OCI-LY3 (cell line): Measurements from ENCODE around the gene FXYD7.

Source experiments
- H2AFZ ChIP-seq: fragments of 200-600, 300-600 bp; shearing (Covaris generic); 2 replicates; pipeline ENCODE4 v1.6.0; 2014; ENCODE audit warnings: antibody characterized with exemption, low read depth, low read length
- H3K27ac ChIP-seq: fragments of 200-600, 300-600 bp; sonication (generic); 2 replicates; pipeline ENCODE4 v1.5.1; 2014; ENCODE audit warnings: mild to moderate bottlenecking, low read length, moderate library complexity, mixed read lengths
- H3K27me3 ChIP-seq: fragments of 200-600, 300-600 bp; sonication (generic); 2 replicates; pipeline ENCODE4 v1.6.1; 2014; ENCODE audit warnings: low read depth, low read length, mixed read lengths
- H3K36me3 ChIP-seq: fragments of 200-600, 300-600 bp; sonication (generic); replicated peaks from 2 replicates; pipeline ENCODE3; 2014; ENCODE audit warnings: low read depth, low read length, mixed read lengths
- H3K4me1 ChIP-seq: fragments of 300-600, 200-600 bp; sonication (generic); 2 replicates; pipeline ENCODE4 v1.6.1; 2014; ENCODE audit warnings: low read length, mixed read lengths
- H3K4me2 ChIP-seq: fragments of 200-600, 300-600 bp; sonication (generic); 2 replicates; pipeline ENCODE4 v1.6.1; 2014; ENCODE audit warnings: low read length, mixed read lengths
- H3K4me3 ChIP-seq: fragments of 300-600, 200-600 bp; sonication (generic); 2 replicates; pipeline ENCODE4 v1.5.1; 2014; ENCODE audit warnings: antibody characterized with exemption, mild to moderate bottlenecking, low read length, moderate library complexity
- H3K79me2 ChIP-seq: fragments of 300-600, 200-600 bp; shearing (Covaris generic); 2 replicates; pipeline ENCODE4 v1.6.1; 2014; ENCODE audit warnings: mild to moderate bottlenecking, low read length, mixed read lengths
- H3K9ac ChIP-seq: fragments of 300-600, 200-600 bp; shearing (Covaris generic); 2 replicates; pipeline ENCODE4 v1.6.0; 2014; ENCODE audit warnings: mild to moderate bottlenecking, low read length, moderate library complexity
- H3K9me3 ChIP-seq: fragments of 200-600, 300-600 bp; shearing (Covaris generic); 2 replicates; pipeline ENCODE4 v1.6.1; 2014; ENCODE audit warnings: low read length, mixed read lengths; ENCODE audit not compliant: insufficient read depth
- H4K20me1 ChIP-seq: fragments of 200-600, 300-600 bp; sonication (generic); 2 replicates; pipeline ENCODE4 v1.6.1; 2016; ENCODE audit warnings: low read length, mixed read lengths; ENCODE audit not compliant: insufficient read depth
- EZH2phosphoT487 ChIP-seq: fragments of 200-600 bp; shearing (Covaris generic); IDR thresholded peaks from 2 replicates; pipeline ENCODE4 v1.6.1; 2018; ENCODE audit warnings: antibody characterized with exemption, mixed run types, low read depth
- TF ChIP-seq, protein P1 (sequence below): fragments of 200-600, 300-600 bp; sonication (generic); IDR thresholded peaks from 2 replicates; pipeline ENCODE4 v1.5.1; 2014; ENCODE audit warnings: antibody characterized with exemption, low read length, low read depth

Gene FXYD7

DNA sequence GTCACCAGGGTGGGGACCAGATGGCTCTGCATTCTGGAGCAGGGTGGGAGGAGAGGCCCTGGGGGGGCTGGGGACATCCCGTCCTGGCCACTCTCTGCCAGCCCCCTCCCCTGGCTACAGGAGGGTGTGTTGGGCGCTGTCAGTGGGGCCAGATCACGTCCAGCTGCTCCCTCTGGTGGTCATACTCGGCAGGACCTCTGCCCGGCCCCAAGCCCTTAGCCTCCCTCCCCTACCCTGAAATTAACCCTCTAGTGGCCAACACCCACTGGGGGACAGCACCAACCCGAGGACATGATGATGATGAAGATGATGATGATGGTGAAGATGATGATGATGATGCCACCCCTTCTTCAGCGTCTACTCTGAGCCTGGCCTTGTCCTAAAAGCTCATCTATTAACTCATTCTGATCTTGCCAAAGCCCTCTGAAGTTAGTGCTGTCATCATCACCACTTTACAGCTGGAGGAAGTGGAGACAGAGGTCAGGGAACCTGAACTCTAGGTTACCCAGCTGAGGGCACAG lies 7.6 kb upstream of the FXYD7 start:
- H3K4me2 ChIP-seq = no peak overlapping the region
- H3K4me1 ChIP-seq = no peaks in the 10 kb centered on the region

DNA sequence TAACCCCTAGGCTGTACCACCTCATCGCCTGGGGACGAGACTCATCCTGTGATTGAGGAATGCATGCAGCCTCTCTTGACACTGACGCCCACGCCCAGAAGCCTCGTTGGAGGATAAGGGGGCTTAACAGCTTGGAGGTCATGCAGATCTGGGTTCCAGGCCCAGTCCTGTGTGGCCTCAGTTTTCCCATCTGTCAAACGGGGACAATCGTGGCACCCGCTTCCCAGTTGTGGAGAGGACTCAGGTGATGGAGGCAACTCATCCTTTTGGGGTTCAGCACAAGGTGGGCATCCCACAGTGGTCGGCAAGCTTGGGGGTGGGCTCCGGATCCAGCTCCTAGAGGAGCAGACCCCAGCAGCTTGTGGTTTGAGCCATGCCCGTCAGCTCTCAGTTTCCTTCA lies 6.8 kb upstream of the FXYD7 start:
- Histone ChIP-seq H3K27ac (no peak overlapping the region), H3K27me3 (peaks cover 29% of the 10 kb centered on the region), H3K9ac (no peak overlapping the region), H3K4me1 (no peaks in the 10 kb centered on the region), H3K4me3 (no peak overlapping the region), H3K79me2 (no peaks in the 10 kb centered on the region), H3K36me3 (no peaks in the 10 kb centered on the region), H3K9me3 (no peaks in the 10 kb centered on the region), H2AFZ (no peak overlapping the region), H4K20me1 (no peaks in the 10 kb centered on the region), H3K4me2 (no peak overlapping the region)
- TF ChIP-seq EZH2phosphoT487 = no peak
- TF ChIP-seq, protein P1, sequence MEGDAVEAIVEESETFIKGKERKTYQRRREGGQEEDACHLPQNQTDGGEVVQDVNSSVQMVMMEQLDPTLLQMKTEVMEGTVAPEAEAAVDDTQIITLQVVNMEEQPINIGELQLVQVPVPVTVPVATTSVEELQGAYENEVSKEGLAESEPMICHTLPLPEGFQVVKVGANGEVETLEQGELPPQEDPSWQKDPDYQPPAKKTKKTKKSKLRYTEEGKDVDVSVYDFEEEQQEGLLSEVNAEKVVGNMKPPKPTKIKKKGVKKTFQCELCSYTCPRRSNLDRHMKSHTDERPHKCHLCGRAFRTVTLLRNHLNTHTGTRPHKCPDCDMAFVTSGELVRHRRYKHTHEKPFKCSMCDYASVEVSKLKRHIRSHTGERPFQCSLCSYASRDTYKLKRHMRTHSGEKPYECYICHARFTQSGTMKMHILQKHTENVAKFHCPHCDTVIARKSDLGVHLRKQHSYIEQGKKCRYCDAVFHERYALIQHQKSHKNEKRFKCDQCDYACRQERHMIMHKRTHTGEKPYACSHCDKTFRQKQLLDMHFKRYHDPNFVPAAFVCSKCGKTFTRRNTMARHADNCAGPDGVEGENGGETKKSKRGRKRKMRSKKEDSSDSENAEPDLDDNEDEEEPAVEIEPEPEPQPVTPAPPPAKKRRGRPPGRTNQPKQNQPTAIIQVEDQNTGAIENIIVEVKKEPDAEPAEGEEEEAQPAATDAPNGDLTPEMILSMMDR = no peak

More for the DNA sequence above, 7.6 kb upstream of the FXYD7 start:
- Histone ChIP-seq H3K79me2 (no peaks in the 10 kb centered on the region), H3K27me3 (peaks cover 32% of the 10 kb centered on the region), H3K9me3 (no peaks in the 10 kb centered on the region), H4K20me1 (no peaks in the 10 kb centered on the region), H3K9ac (no peak overlapping the region), H3K27ac (no peak overlapping the region), H3K36me3 (no peaks in the 10 kb centered on the region), H2AFZ (no peak overlapping the region), H3K4me3 (no peak overlapping the region)
- no peak for TF ChIP-seq EZH2phosphoT487
- TF ChIP-seq, protein P1 = peak; percentile 91

DNA sequence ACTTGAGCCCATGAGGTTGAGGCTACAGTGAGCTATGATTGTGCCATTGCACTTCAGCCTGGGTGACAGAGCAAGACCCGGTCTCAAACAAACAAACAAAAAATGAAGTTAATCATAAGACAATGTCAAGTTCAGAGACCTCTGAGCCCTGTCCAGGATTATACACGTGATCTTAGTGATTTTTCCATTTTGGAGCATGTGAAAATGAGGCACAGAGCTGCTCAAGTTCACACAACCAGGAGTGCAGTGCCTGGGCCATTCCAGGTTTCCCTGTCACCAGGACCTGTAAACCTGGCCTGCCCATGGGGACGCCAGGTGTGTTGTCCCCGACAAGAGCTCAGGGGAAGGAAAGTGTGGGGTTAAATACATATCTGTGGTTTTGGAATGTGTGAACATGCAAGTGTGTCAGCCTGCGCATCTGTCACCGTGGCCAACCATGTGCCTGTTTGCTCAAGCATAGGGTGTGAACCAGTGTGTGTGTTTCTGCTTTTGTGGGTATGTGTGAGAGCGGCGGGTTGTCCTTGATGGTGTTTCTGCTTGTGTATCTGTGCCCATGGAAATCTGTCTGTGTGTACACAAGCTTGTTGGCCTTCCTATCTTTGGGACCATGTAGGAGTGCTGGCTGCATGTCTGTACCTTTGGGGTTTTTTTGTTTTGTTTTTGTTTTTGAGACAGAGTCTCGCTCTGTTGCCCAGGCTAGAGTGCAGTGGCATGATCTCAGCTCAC lies 5.9 kb upstream of the FXYD7 start:
- H3K4me2 ChIP-seq = no peak overlapping the region
- no peaks in the 10 kb centered on the region for H3K36me3 ChIP-seq
- no peak overlapping the region for H3K9ac ChIP-seq
- H3K79me2 ChIP-seq = no peaks in the 10 kb centered on the region
- H3K27me3 ChIP-seq = peaks cover 29% of the 10 kb centered on the region
- no peak overlapping the region for H3K4me3 ChIP-seq
- H3K27ac ChIP-seq = no peak overlapping the region
- H2AFZ ChIP-seq = no peak overlapping the region
- H4K20me1 ChIP-seq = no peaks in the 10 kb centered on the region
- peaks cover 8% of the 10 kb centered on the region for H3K4me1 ChIP-seq
- TF ChIP-seq, protein P1 = no peak
- no peak for TF ChIP-seq EZH2phosphoT487
- H3K9me3 ChIP-seq = no peaks in the 10 kb centered on the region

DNA sequence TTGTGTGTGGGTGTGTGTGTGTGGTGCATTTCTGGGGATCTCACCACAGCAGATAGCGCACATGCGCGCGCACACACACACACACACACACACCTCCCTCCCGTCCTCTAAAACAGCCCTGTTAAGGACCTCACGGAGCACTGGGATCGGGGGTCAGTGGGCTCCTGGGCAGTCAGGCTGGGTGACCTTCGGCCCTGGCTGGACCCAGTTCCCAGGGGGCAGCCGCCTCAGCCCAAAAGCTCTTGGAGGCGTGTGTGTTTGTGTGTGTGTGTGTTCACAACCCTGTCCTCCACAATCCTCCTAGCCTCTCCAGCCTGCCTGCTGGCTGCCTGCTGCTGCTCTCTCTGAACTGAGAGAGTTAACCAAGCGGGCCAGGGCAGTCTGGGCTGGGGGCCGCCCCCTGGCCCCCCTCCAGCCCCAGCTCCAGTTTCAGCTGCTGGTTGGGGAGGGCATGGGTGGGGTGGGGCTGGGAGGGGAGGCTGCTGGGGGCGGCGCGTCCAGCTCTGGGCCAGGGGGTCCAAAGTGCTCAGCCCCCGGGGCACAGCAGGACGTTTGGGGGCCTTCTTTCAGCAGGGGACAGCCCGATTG lies 4.7 kb upstream of the FXYD7 start, which contains the start of gene FXYD1:
Gene FXYD1 (plus strand): TSS at position 520 of the 588 bp plus-strand sequence. CDS start 1,256 bp downstream, outside the sequence.
- Histone ChIP-seq H3K79me2 (no peaks in the 10 kb centered on the region), H3K9me3 (no peaks in the 10 kb centered on the region), H3K4me3 (no peak within 1 kb of the TSS), H3K4me2 (no peak within 1 kb of the TSS), H3K4me1 (peaks cover 15% of the 10 kb centered on the region), H3K9ac (no peak within 1 kb of the TSS), H4K20me1 (no peaks in the 10 kb centered on the region), H3K27me3 (peaks cover 30% of the 10 kb centered on the region), H3K36me3 (no peaks in the 10 kb centered on the region), H2AFZ (no peak within 1 kb of the TSS), H3K27ac (no peak within 1 kb of the TSS)
- TF ChIP-seq EZH2phosphoT487 = no peak
- TF ChIP-seq, protein P1 = no peak
